H1 (cell line): ENCODE results near the gene YIPF5. TPM values are rescaled to one million over a fixed set of nuclear protein-coding genes. Genes with fewer than 3 reads are reported as not detected.

ENCODE experiments used
- CTCF ChIA-PET: fragments of 300-600 bp; sonication (Branson Sonifier 250); formaldehyde crosslinking; loops from one replicate; lab custom pipeline; 2021; ENCODE audit not compliant: partially characterized antibody; lab: Charles Lee
- POLR2A ChIA-PET: fragments of 300-600 bp; sonication (Branson Sonifier 250); formaldehyde crosslinking; loops from one replicate; lab custom pipeline; 2021; ENCODE audit warnings: inconsistent platforms; ENCODE audit not compliant: partially characterized antibody; lab: Charles Lee
- DNase-seq, 2 experiments: peaks; one replicate each; pipeline versions ENCODE4 v3.0.0 to v3.0.0-alpha.2; 2010 to 2022; ENCODE audit warnings: low spot score in 2 of 2, low read depth in 1 of 2, mixed read lengths in 1 of 2
- FAIRE-seq: peaks from 2 replicates; lab custom pipeline; 2011; peaks lifted over from hg19 to GRCh38; lab: Jason Lieb, UNC
- H2AFZ ChIP-seq: 2 replicates; pipeline ENCODE4 v1.8.1; 2012; ENCODE audit warnings: low read length, inconsistent platforms
- H2AK5ac ChIP-seq: 2 replicates; pipeline ENCODE4 v1.6.1; 2013; ENCODE audit warnings: low read depth, low read length
- H2BK120ac ChIP-seq: replicated peaks from 2 replicates; pipeline ENCODE3; 2013; ENCODE audit warnings: low read depth, low read length, inconsistent platforms
- H2BK12ac ChIP-seq: 2 replicates; pipeline ENCODE4 v1.6.1; 2013; ENCODE audit warnings: low read depth, low read length
- H2BK15ac ChIP-seq: 2 replicates; pipeline ENCODE4 v1.6.1; 2013; ENCODE audit warnings: low read length
- H2BK20ac ChIP-seq: 2 replicates; pipeline ENCODE4 v1.6.1; 2013; ENCODE audit warnings: low read length
- H2BK5ac ChIP-seq: 2 replicates; pipeline ENCODE4 v1.6.1; 2013; ENCODE audit warnings: low read depth, low read length
- H3K14ac ChIP-seq: 2 replicates; pipeline ENCODE4 v1.6.1; 2013; ENCODE audit warnings: inconsistent platforms; ENCODE audit not compliant: insufficient read length
- H3K18ac ChIP-seq: 2 replicates; pipeline ENCODE4 v1.6.1; 2013; ENCODE audit warnings: low read length; ENCODE audit errors: extremely low read depth
- H3K23ac ChIP-seq: 2 replicates; pipeline ENCODE4 v1.6.1; 2013; ENCODE audit warnings: inconsistent platforms; ENCODE audit not compliant: insufficient read length
- H3K23me2 ChIP-seq: 2 replicates; pipeline ENCODE4 v1.6.1; 2013; ENCODE audit warnings: low read depth, low read length
- H3K27ac ChIP-seq: 2 replicates; pipeline ENCODE4 v1.6.1; 2011; ENCODE audit warnings: low read depth, low read length, inconsistent platforms
- H3K27me3 ChIP-seq, 4 experiments: replicated peaks in 1 of 4; 1 replicate in 1 of 4; 2 replicates in 3 of 4; pipeline versions ENCODE4 v1.6.1 to v1.8.1; 2011 to 2013; ENCODE audit warnings: low read length in 3 of 4, mild to moderate bottlenecking in 3 of 4, inconsistent platforms in 2 of 4, mixed read lengths in 2 of 4, moderate library complexity in 1 of 4; ENCODE audit not compliant: control insufficient read depth in 3 of 4, insufficient read depth in 3 of 4; ENCODE audit errors: extremely low read depth in 1 of 4
- H3K36me3 ChIP-seq, 4 experiments: 2 replicates each; pipeline versions ENCODE4 v1.6.1 to v1.8.1; 2011 to 2013; ENCODE audit warnings: mild to moderate bottlenecking in 4 of 4, low read length in 3 of 4, moderate library complexity in 2 of 4, control low read depth in 1 of 4, inconsistent platforms in 1 of 4; ENCODE audit not compliant: insufficient read depth in 4 of 4, control insufficient read depth in 2 of 4
- H3K4ac ChIP-seq: replicated peaks from 2 replicates; pipeline ENCODE3; 2013; ENCODE audit warnings: low read length, low read depth, mixed read lengths, inconsistent platforms; ENCODE audit not compliant: insufficient read length
- H3K4me1 ChIP-seq, 4 experiments: replicated peaks in 1 of 4; 1 replicate in 1 of 4; 2 replicates in 3 of 4; pipeline versions ENCODE4 v1.6.1 to v1.8.1; 2011 to 2013; ENCODE audit warnings: low read length in 3 of 4, inconsistent platforms in 2 of 4, mixed read lengths in 1 of 4; ENCODE audit not compliant: insufficient read depth in 4 of 4, control insufficient read depth in 3 of 4
- H3K4me2 ChIP-seq, 2 experiments: 2 replicates each; pipeline versions ENCODE4 v1.6.1 to v1.8.1; 2011 to 2013; ENCODE audit warnings: low read depth in 2 of 2, low read length in 2 of 2, control low read depth in 1 of 2, inconsistent platforms in 1 of 2, mild to moderate bottlenecking in 1 of 2; ENCODE audit not compliant: insufficient read depth in 1 of 2
- H3K4me3 ChIP-seq, 4 experiments: fragments of 200-600, 300-600 bp in 1 of 4; sonication (generic), shearing (Covaris generic), sonication (Bioruptor Twin) in 1 of 4; 2 replicates each; pipeline versions ENCODE4 v1.5.1 to v1.8.1; 2011 to 2016; ENCODE audit warnings: low read length in 4 of 4, low read depth in 3 of 4, control low read depth in 2 of 4, inconsistent platforms in 2 of 4, mild to moderate bottlenecking in 2 of 4, mixed read lengths in 1 of 4, moderate library complexity in 1 of 4; ENCODE audit not compliant: insufficient read depth in 2 of 4; ENCODE audit errors: extremely low read depth in 1 of 4
- H3K56ac ChIP-seq: replicated peaks from 2 replicates; pipeline ENCODE3; 2013; ENCODE audit warnings: low read depth, mild to moderate bottlenecking, mixed read lengths, low read length, inconsistent platforms; ENCODE audit not compliant: insufficient read length
- H3K79me1 ChIP-seq: 2 replicates; pipeline ENCODE4 v1.6.1; 2013; ENCODE audit warnings: low read depth, low read length, control low read depth
- H3K79me2 ChIP-seq, 2 experiments: 2 replicates each; pipeline versions ENCODE4 v1.6.1 to v1.8.1; 2012 to 2013; ENCODE audit warnings: low read length in 2 of 2, mild to moderate bottlenecking in 2 of 2, inconsistent platforms in 1 of 2; ENCODE audit not compliant: insufficient read depth in 2 of 2, control insufficient read depth in 1 of 2
- H3K9ac ChIP-seq, 4 experiments: replicated peaks in 1 of 4; 1 replicate in 1 of 4; 2 replicates in 3 of 4; pipeline versions ENCODE4 v1.6.1 to v1.8.1; 2011 to 2013; ENCODE audit warnings: low read depth in 3 of 4, low read length in 3 of 4, control low read depth in 2 of 4, mild to moderate bottlenecking in 2 of 4, moderate library complexity in 2 of 4, inconsistent platforms in 1 of 4; ENCODE audit errors: extremely low read depth in 1 of 4
- H3K9me3 ChIP-seq, 2 experiments: 2 replicates each; pipeline versions ENCODE4 v1.6.1 to v1.8.1; 2012 to 2013; ENCODE audit warnings: mild to moderate bottlenecking in 2 of 2, moderate library complexity in 2 of 2, control low read depth in 1 of 2, inconsistent platforms in 1 of 2, low read depth in 1 of 2, low read length in 1 of 2, mixed read lengths in 1 of 2; ENCODE audit not compliant: insufficient read depth in 2 of 2
- H4K20me1 ChIP-seq, 2 experiments: replicated peaks in 1 of 2; 2 replicates each; pipeline versions ENCODE3 to v1.8.1; 2011 to 2013; ENCODE audit warnings: inconsistent platforms in 2 of 2, low read length in 2 of 2, mild to moderate bottlenecking in 1 of 2; ENCODE audit not compliant: insufficient read depth in 2 of 2, control insufficient read depth in 1 of 2
- H4K5ac ChIP-seq: 2 replicates; pipeline ENCODE4 v1.6.1; 2013; ENCODE audit warnings: low read length, low read depth, mixed read lengths, inconsistent platforms; ENCODE audit not compliant: insufficient read length
- H4K8ac ChIP-seq: 2 replicates; pipeline ENCODE4 v1.8.0; 2013; ENCODE audit warnings: mild to moderate bottlenecking, moderate library complexity, low read length, inconsistent platforms; ENCODE audit not compliant: insufficient read depth; ENCODE audit errors: extremely low read depth
- H4K91ac ChIP-seq: replicated peaks from 2 replicates; pipeline ENCODE3; 2013; ENCODE audit warnings: low read length, mixed read lengths, inconsistent platforms; ENCODE audit not compliant: insufficient read length
- BACH1 ChIP-seq: IDR thresholded peaks from 2 replicates; pipeline ENCODE4 v1.6.1; 2012; ENCODE audit warnings: low read length, improper control_type of control experiment
- CHD2 ChIP-seq: IDR thresholded peaks from 2 replicates; pipeline ENCODE4 v1.6.1; 2012; ENCODE audit warnings: low read length, improper control_type of control experiment
- EGR1 ChIP-seq: IDR thresholded peaks from 2 replicates; pipeline ENCODE4 v1.6.1; 2011; ENCODE audit warnings: low read depth, low read length, borderline replicate concordance
- GTF2F1 ChIP-seq: IDR thresholded peaks from 2 replicates; pipeline ENCODE4 v1.6.1; 2012; ENCODE audit warnings: low read depth, low read length, improper control_type of control experiment, borderline replicate concordance
- NANOG ChIP-seq: IDR thresholded peaks from 2 replicates; pipeline ENCODE4 v1.6.1; 2011; ENCODE audit warnings: low read length, low read depth, mild to moderate bottlenecking, inconsistent platforms; ENCODE audit not compliant: insufficient read depth, poor library complexity, severe bottlenecking
- PHF8 ChIP-seq: fragments of 200-600 bp; sonication (generic); conservative IDR thresholded peaks from 2 replicates; pipeline ENCODE4 v1.7.1; 2012; ENCODE audit warnings: low read depth, mild to moderate bottlenecking, inconsistent platforms, low read length, moderate library complexity
- POU5F1 ChIP-seq: IDR thresholded peaks from 2 replicates; pipeline ENCODE4 v1.6.1; 2011; ENCODE audit warnings: low read depth, mild to moderate bottlenecking, low read length, moderate library complexity
- RFX5 ChIP-seq: IDR thresholded peaks from 2 replicates; pipeline ENCODE4 v1.6.1; 2011; ENCODE audit warnings: low read depth, low read length, improper control_type of control experiment, borderline replicate concordance
- RXRA ChIP-seq: IDR thresholded peaks from 2 replicates; pipeline ENCODE4 v1.6.1; 2011; ENCODE audit warnings: low read depth, mild to moderate bottlenecking, low read length, moderate library complexity; ENCODE audit not compliant: insufficient read depth
- SIN3A ChIP-seq, 2 experiments: IDR thresholded peaks in 1 of 2; conservative IDR thresholded peaks in 1 of 2; 2 replicates each; pipeline ENCODE4 v1.6.1; 2011 to 2012; ENCODE audit warnings: low read length in 2 of 2, improper control_type of control experiment in 1 of 2, low read depth in 1 of 2, mild to moderate bottlenecking in 1 of 2
- SP2 ChIP-seq: IDR thresholded peaks from 2 replicates; pipeline ENCODE4 v1.6.1; 2012; ENCODE audit warnings: mild to moderate bottlenecking, low read length, inconsistent platforms
- SP4 ChIP-seq: IDR thresholded peaks from 2 replicates; pipeline ENCODE4 v1.6.1; 2012; ENCODE audit warnings: low read length, inconsistent platforms
- WGBS, 2 experiments: shearing (Covaris generic) in 1 of 2; methylation state at CpG; one replicate each; pipeline versions ENCODE4 v1.1.6 to v1.1.7; 2013 to 2015; ENCODE audit warnings: low lambda C conversion rate in 2 of 2, mixed read lengths in 2 of 2, inconsistent platforms in 1 of 2, low coverage in 1 of 2, missing lambda C conversion rate in 1 of 2; ENCODE audit not compliant: insufficient replicate concordance in 2 of 2, insufficient coverage in 1 of 2, insufficient read length in 1 of 2; ENCODE audit errors: extremely low coverage in 1 of 2, missing lambda C conversion rate in 1 of 2; 5-methylcytosine and 5-hydroxymethylcytosine counted together
- polyA plus RNA-seq, 7 experiments: library from polyadenylated mRNA; depleted of rRNA in 3 of 7; stranded (reverse) in 5 of 7; unstranded in 2 of 7; fragments of >200 nt in 5 of 7; fragments of 200-250 nt in 2 of 7; gene quantifications; 1 replicate in 5 of 7; 2 replicates in 1 of 7; 4 replicates in 1 of 7; pipeline versions ENCODE4 v1.2.1 to v1.2.3, GENCODE V29; 2011 to 2013; ENCODE audit warnings: missing spikeins in 2 of 7, mixed read lengths in 2 of 7
- total RNA-seq: library from RNA; stranded (reverse); fragmentation: NEBNext Ultra II Directional; extraction: Animal tissue kit (Norgen Biotek cat#: 25700); gene quantifications from 2 replicates; pipeline ENCODE4 v1.2.1, GENCODE V29; 2021

Gene YIPF5
- total and polyA plus RNA-seq, 2 of the 8 experiments (the other 6 are each of a cell fraction or from before 2014, with no cell fraction given): 27.6 to 33.6 TPM

GRCh38 chr5:144210655-144211054 is 40.2 kb upstream of the YIPF5 start:
- CTCF ChIA-PET: no interaction called here
- no peak overlapping the region for H3K14ac ChIP-seq
- no peak overlapping the region for H3K4me3 ChIP-seq
- H3K27ac ChIP-seq: no peak overlapping the region
- H3K79me1 ChIP-seq: no peaks in the 10 kb centered on the region
- POLR2A ChIA-PET: no interaction called here
- peaks cover 0 to 2% (median 0%) of the 10 kb centered on the region in 4 experiments; a peak in 1 of 7 replicates for H3K4me1 ChIP-seq
- no peak overlapping the region for H2BK120ac ChIP-seq
- H2AK5ac ChIP-seq: no peak overlapping the region
- FAIRE-seq: no peak
- no peak overlapping the region for H2BK5ac ChIP-seq
- H3K4ac ChIP-seq: no peak overlapping the region
- H3K23ac ChIP-seq: no peak overlapping the region
- WGBS, 2 experiments: 84% methylated on average over 1 of the region's 1 CpG; no CpG with 5 or more reads in 1 of the 2 experiments
- H3K56ac ChIP-seq: no peak overlapping the region
- H2BK20ac ChIP-seq: no peak overlapping the region
- no peak overlapping the region for H3K18ac ChIP-seq
- no peaks in the 10 kb centered on the region for H3K9me3 ChIP-seq
- H4K91ac ChIP-seq: no peak overlapping the region
- peaks cover 0 to 1% (median 0%) of the 10 kb centered on the region in 4 experiments; a peak in 2 of 7 replicates for H3K27me3 ChIP-seq
- no peak overlapping the region for H4K8ac ChIP-seq
- no peak for DNase-seq
- H3K9ac ChIP-seq: no peak overlapping the region
- no peaks in the 10 kb centered on the region for H4K20me1 ChIP-seq
- H3K4me2 ChIP-seq: no peak overlapping the region
- no peak overlapping the region for H2AFZ ChIP-seq
- no peaks in the 10 kb centered on the region for H3K23me2 ChIP-seq
- no peaks in the 10 kb centered on the region for H3K79me2 ChIP-seq
- no peak overlapping the region for H4K5ac ChIP-seq
- no peak for TF ChIP-seq SP2
- TF ChIP-seq GTF2F1: no peak
- no peak for TF ChIP-seq NANOG
- TF ChIP-seq POU5F1: no peak
- TF ChIP-seq BACH1: no peak
- TF ChIP-seq RXRA: no peak
- no peak for TF ChIP-seq SP4
- TF ChIP-seq SIN3A (conservative IDR thresholded peaks at IDR 0.05 in 1 of 2, IDR thresholded peaks at IDR 0.05 in 1 of 2; ENCODE audit: low read depth in 1 of 2, low read length in 2 of 2): no peak
- no peak for TF ChIP-seq CHD2
- TF ChIP-seq PHF8: no peak
- no peak for TF ChIP-seq RFX5
- TF ChIP-seq EGR1: no peak
- no peak overlapping the region for H2BK15ac ChIP-seq
- no peaks in the 10 kb centered on the region for H3K36me3 ChIP-seq
- no peak overlapping the region for H2BK12ac ChIP-seq
